NCI-H2171 (cell line): ENCODE data around the gene DOK1.

Source experiments
- DNase-seq: peaks from one replicate; lab custom pipeline; 2025; lab: John Stamatoyannopoulos, UW

The DOK1 gene

GRCh38 chr2:74569686-74570085, 15.2 kb downstream of the DOK1 start:
- DNase-seq: no peak

GRCh38 chr2:74571058-74571457, 16.5 kb downstream of the DOK1 start:
- DNase-seq: no peak

GRCh38 chr2:74572178-74572925, 17.8 kb downstream of the DOK1 start:
- DNase-seq: no peak

GRCh38 chr2:74573747-74574562, 19.4 kb downstream of the DOK1 start:
- no peak for DNase-seq

- no peak for DNase-seq
These were observed 20.8 kb downstream of the DOK1 start for GRCh38 chr2:74575320-74575719.

GRCh38 chr2:74576211-74576862, 21.8 kb downstream of the DOK1 start:
- DNase-seq: peak; percentile 56

GRCh38 chr2:74576863-74577229, 22.3 kb downstream of the DOK1 start:
- DNase-seq: no peak

- no peak for DNase-seq
These were observed 22.9 kb downstream of the DOK1 start for GRCh38 chr2:74577448-74577847.

- no peak for DNase-seq
These were observed 23.9 kb downstream of the DOK1 start for GRCh38 chr2:74578408-74578807.

- DNase-seq: no peak
These were observed 26.9 kb downstream of the DOK1 start for GRCh38 chr2:74581463-74581862.

- no peak for DNase-seq
These were observed 27.7 kb downstream of the DOK1 start for GRCh38 chr2:74582184-74582583.

GRCh38 chr2:74583504-74583903, 29.0 kb downstream of the DOK1 start:
- no peak for DNase-seq

- DNase-seq: no peak
These were observed 29.6 kb downstream of the DOK1 start for GRCh38 chr2:74584088-74584645.

GRCh38 chr2:74585406-74586185, 31.1 kb downstream of the DOK1 start:
- DNase-seq: no peak

GRCh38 chr2:74587664-74588277, 33.3 kb downstream of the DOK1 start:
- DNase-seq: peak; percentile 22

- no peak for DNase-seq
These were observed 34.1 kb downstream of the DOK1 start for GRCh38 chr2:74588664-74589063.

GRCh38 chr2:74593826-74594772, 39.6 kb downstream of the DOK1 start:
- DNase-seq: no peak

GRCh38 chr2:74596584-74596983, 42.1 kb downstream of the DOK1 start:
- DNase-seq: no peak

- peak; percentile 87 for DNase-seq
These were observed 42.9 kb downstream of the DOK1 start for GRCh38 chr2:74597410-74597809.

GRCh38 chr2:74599676-74600075, 45.2 kb downstream of the DOK1 start:
- DNase-seq: no peak
